Measurements from ENCODE around the gene CTNND2. TPM values are rescaled to one million over a fixed set of nuclear protein-coding genes. Genes with fewer than 3 reads are reported as not detected.

Gene CTNND2
- total RNA-seq, 1 donor from 2014 or later, result 13.9 TPM

- no peaks in the 10 kb centered on the region for H3F3A ChIP-seq (ENCODE audit: low read depth)
Measured at GRCh38 chr5:10974850-10975249, 929.4 kb downstream of the CTNND2 start.

GRCh38 chr5:10973316-10973715, 930.9 kb downstream of the CTNND2 start:
- Mint-ChIP-seq H3K36me3 (peaks cover 45% of the 10 kb centered on the region), H3K27ac (no peak overlapping the region), H3K4me3 (no peak overlapping the region), H3K4me1 (peaks cover 18% of the 10 kb centered on the region), H3K27me3 (ENCODE audit: insufficient read depth, low read depth) (peaks cover 2% of the 10 kb centered on the region), H3K9me3 (no peaks in the 10 kb centered on the region)
- Histone ChIP-seq H4K20me1 (ENCODE audit: low read depth) (no peaks in the 10 kb centered on the region), H3K4me2 (no peak overlapping the region), H3K9ac (no peak overlapping the region), H2AFZ (replicated peaks) (no peak overlapping the region), H3K79me2 (ENCODE audit: low read depth) (no peaks in the 10 kb centered on the region), H3F3A (ENCODE audit: low read depth) (no peaks in the 10 kb centered on the region), H3K9me3 (ENCODE audit: low read depth) (no peaks in the 10 kb centered on the region), H3K36me3 (no peaks in the 10 kb centered on the region), H3K27me3 (no peaks in the 10 kb centered on the region), H3K4me1 (no peaks in the 10 kb centered on the region), H3K4me3 (no peak overlapping the region), H3K27ac (no peak overlapping the region)
- no peak for DNase-seq (ENCODE audit: low spot score)
- no peak for TF ChIP-seq EZH2 (IDR thresholded peaks at IDR 0.05)
- TF ChIP-seq EZH2phosphoT487 (IDR thresholded peaks at IDR 0.05), result no peak
- no peak for TF ChIP-seq CTCF (IDR thresholded peaks at IDR 0.05)

More at GRCh38 chr5:10974850-10975249, 929.4 kb downstream of the CTNND2 start:
- Mint-ChIP-seq H3K9me3 (no peaks in the 10 kb centered on the region), H3K4me1 (peaks cover 7% of the 10 kb centered on the region), H3K27me3 (ENCODE audit: insufficient read depth, low read depth) (peaks cover 2% of the 10 kb centered on the region), H3K4me3 (no peak overlapping the region), H3K36me3 (peaks cover 50% of the 10 kb centered on the region), H3K27ac (no peak overlapping the region)
- no peak overlapping the region for H3K4me3 ChIP-seq
- no peaks in the 10 kb centered on the region for H3K27me3 ChIP-seq
- no peak overlapping the region for H2AFZ ChIP-seq (replicated peaks)
- H3K4me1 ChIP-seq, result no peaks in the 10 kb centered on the region
- H3K9ac ChIP-seq, result no peak overlapping the region
- no peaks in the 10 kb centered on the region for H3K9me3 ChIP-seq (ENCODE audit: low read depth)
- no peaks in the 10 kb centered on the region for H4K20me1 ChIP-seq (ENCODE audit: low read depth)
- no peaks in the 10 kb centered on the region for H3K79me2 ChIP-seq (ENCODE audit: low read depth)
- DNase-seq (ENCODE audit: low spot score), result no peak
- no peak overlapping the region for H3K27ac ChIP-seq
- H3K4me2 ChIP-seq, result no peak overlapping the region
- no peak for TF ChIP-seq CTCF (IDR thresholded peaks at IDR 0.05)
- H3K36me3 ChIP-seq, result no peaks in the 10 kb centered on the region

- Histone ChIP-seq H3K79me2 (ENCODE audit: low read depth) (no peaks in the 10 kb centered on the region), H3K9ac (no peak overlapping the region), H3K27ac (no peak overlapping the region), H3K9me3 (ENCODE audit: low read depth) (no peaks in the 10 kb centered on the region), H3K36me3 (no peaks in the 10 kb centered on the region), H3K4me2 (no peak overlapping the region), H2AFZ (replicated peaks) (no peak overlapping the region), H3K27me3 (no peaks in the 10 kb centered on the region), H3F3A (ENCODE audit: low read depth) (no peaks in the 10 kb centered on the region), H3K4me1 (no peaks in the 10 kb centered on the region), H4K20me1 (ENCODE audit: low read depth) (no peaks in the 10 kb centered on the region), H3K4me3 (no peak overlapping the region)
- Mint-ChIP-seq H3K4me3 (no peak overlapping the region), H3K27ac (no peak overlapping the region), H3K9me3 (no peaks in the 10 kb centered on the region), H3K27me3 (ENCODE audit: insufficient read depth, low read depth) (no peaks in the 10 kb centered on the region), H3K36me3 (peaks cover 28% of the 10 kb centered on the region), H3K4me1 (peaks cover 18% of the 10 kb centered on the region)
- TF ChIP-seq EZH2 (IDR thresholded peaks at IDR 0.05), result no peak
- TF ChIP-seq CTCF (IDR thresholded peaks at IDR 0.05), result no peak
- TF ChIP-seq EZH2phosphoT487 (IDR thresholded peaks at IDR 0.05), result no peak
- no peak for DNase-seq (ENCODE audit: low spot score)
Measured at GRCh38 chr5:10969684-10970180, 934.5 kb downstream of the CTNND2 start.
